Fibroblast of the aortic adventitia (primary cell): ENCODE measurements around the gene FGGY. TPM values are rescaled to one million over a fixed set of nuclear protein-coding genes. Genes with fewer than 3 reads are reported as not detected.
"Not testable (repeated sequence)": the region's sequence is repeated elsewhere in the genome, so short reads cannot be mapped to it uniquely, and the experiment has no call there.

Experiments used
- DNase-seq: peaks from one replicate; pipeline ENCODE4 v3.0.0-alpha.2; 2010; ENCODE audit warnings: low read depth
- H3K4me3 ChIP-seq: 2 replicates; pipeline ENCODE4 v1.5.1; 2011; ENCODE audit warnings: low read depth, mild to moderate bottlenecking, control low read depth, low read length, moderate library complexity
- total RNA-seq: library from RNA; depleted of rRNA; stranded (reverse); fragments of >200 nt; gene quantifications from 2 replicates; pipeline ENCODE4 v1.2.3, GENCODE V29; 2012; ENCODE audit warnings: low replicate concordance
- TF ChIP-seq, protein P1 (sequence below): IDR thresholded peaks from 2 replicates; pipeline ENCODE4 v1.5.1; 2011; ENCODE audit warnings: mild to moderate bottlenecking, low read length, control low read depth, inconsistent platforms; ENCODE audit not compliant: insufficient read depth

Gene FGGY
- total RNA-seq, 1 donor = 17.5 TPM

DNA sequence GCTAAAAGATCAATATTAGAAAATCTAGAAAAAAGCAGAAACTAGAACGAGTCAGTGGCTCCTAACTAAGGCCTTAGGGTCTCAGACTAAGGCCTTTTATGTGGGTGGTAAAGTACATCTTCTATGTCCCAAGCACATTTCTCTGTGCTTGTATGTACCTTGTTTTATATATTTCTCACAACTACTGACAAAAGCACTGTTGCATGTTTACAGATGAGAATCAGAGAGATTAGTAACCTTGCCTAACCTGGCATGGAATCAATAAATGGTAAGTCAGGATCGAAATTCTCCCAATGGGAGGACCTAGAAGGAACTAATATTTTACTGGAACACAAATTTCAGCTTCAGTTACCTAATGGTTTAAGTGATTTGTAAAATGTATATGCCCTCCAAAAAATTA is 160.9 kb downstream of the FGGY start:
- no peak for DNase-seq
- TF ChIP-seq, protein P1, sequence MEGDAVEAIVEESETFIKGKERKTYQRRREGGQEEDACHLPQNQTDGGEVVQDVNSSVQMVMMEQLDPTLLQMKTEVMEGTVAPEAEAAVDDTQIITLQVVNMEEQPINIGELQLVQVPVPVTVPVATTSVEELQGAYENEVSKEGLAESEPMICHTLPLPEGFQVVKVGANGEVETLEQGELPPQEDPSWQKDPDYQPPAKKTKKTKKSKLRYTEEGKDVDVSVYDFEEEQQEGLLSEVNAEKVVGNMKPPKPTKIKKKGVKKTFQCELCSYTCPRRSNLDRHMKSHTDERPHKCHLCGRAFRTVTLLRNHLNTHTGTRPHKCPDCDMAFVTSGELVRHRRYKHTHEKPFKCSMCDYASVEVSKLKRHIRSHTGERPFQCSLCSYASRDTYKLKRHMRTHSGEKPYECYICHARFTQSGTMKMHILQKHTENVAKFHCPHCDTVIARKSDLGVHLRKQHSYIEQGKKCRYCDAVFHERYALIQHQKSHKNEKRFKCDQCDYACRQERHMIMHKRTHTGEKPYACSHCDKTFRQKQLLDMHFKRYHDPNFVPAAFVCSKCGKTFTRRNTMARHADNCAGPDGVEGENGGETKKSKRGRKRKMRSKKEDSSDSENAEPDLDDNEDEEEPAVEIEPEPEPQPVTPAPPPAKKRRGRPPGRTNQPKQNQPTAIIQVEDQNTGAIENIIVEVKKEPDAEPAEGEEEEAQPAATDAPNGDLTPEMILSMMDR = no peak
- no peak overlapping the region for H3K4me3 ChIP-seq

DNA sequence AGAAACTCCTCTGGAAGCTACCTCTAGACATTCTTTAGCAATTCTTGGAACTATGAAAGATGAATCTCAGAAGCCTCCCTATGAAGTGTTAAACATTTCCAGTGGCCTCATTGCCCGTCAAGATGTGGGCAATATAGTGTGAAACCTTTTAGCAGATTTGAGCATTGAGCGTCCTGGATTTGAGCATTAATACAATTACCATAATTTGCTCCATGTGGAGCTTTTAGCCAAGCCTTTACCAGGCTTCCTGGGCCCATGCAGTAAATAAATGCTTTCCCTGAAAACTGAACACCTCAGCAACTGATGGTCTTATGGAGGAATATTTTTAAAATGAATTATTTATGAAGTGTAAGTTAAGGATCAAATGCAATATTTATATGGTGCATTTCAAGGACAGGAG is 162.0 kb downstream of the FGGY start:
- H3K4me3 ChIP-seq = no peak overlapping the region
- DNase-seq = no peak
- TF ChIP-seq, protein P1 = no peak

DNA sequence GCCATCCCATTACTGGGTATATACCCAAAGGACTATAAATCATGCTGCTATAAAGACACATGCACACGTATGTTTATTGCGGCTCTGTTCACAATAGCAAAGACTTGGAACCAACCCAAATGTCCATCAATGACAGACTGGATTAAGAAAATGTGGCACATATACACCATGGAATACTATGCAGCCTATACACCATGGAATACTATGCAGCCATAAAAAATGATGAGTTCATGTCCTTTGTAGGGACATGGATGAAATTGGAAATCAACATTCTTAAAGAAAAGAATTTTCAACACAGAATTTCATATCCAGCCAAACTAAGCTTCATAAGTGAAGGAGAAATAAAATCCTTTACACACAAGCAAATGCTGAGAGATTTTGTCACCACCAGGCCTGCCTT is 166.0 kb downstream of the FGGY start:
- DNase-seq, H3K4me3 ChIP-seq: not testable (repeated sequence)

DNA sequence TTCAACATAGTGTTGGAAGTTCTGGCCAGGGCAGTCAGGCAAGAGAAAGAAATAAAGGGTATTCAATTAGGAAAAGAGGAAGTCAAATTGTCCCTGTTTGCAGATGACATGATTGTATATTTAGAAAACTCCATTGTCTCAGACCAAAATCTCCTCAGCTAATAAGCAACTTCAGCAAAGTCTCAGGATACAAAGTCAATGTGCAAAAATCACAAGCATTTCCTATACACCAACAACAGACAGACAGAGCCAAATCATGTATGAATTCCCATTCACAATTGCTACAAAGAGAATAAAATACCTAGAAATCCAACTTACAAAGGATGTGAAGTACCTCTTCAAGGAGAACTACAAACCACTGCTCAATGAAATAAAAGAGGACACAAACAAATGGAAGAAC is 168.6 kb downstream of the FGGY start:
- not testable (repeated sequence) for H3K4me3 ChIP-seq

DNA sequence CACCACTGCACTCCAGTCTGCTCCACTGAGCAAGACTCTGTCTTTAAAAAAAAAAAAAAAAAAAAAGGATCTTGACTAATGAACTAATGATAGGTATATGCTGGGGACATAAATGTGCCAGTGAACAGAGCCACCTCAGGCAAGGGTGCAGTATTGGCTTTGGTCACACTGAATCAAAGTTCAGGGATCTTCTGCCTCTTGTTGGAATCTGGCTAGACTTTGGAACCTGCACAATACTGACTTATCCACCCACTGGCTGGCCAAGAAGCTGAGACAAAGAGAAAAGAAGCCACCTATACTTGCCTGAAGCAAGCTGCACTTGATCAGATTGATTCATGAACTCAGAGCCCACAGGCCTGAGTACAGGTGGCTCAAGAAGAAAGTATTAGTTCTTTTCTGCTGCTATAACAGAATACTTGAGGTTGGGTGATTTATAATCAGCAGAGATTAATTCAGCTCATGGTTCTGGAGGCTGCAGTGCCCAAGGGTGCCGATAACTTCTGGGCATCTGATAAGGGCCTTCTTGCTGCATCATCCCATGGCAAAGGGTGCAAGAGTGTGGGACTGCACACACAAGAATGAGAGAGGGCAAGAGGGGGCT is 172.0 kb downstream of the FGGY start:
- TF ChIP-seq, protein P1 = no peak
- no peak for DNase-seq
- H3K4me3 ChIP-seq = no peak overlapping the region

More for the DNA sequence above, 168.6 kb downstream of the FGGY start:
- not testable (repeated sequence) for DNase-seq

DNA sequence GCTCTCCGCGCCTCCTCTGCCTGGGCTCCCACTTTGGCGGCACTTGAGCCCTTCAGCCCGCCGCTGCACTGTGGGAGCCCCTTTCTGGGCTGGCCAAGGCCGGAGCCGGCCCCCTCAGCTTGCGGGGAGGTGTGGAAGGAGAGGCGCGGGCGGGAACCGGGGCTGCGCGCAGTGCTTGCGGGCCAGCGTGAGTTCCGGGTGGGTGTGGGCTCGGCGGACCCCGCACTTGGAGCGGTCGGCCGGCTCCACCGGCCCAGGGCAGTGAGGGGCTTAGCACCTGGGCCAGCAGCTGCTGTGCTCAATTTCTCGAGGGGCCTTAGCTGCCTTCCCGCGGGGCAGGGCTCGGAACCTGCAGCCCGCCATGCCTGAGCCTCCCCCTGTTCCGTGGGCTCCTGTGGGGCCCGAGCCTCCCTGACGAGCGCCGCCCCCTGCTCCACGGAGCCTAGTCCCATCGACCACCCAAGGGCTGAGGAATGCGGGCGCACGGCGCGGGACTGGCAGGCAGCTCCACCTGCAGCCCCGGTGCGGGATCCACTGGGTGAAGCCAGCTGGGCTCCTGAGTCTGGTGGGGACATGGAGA is 175.2 kb downstream of the FGGY start:
- not testable (repeated sequence) for H3K4me3 ChIP-seq, DNase-seq

DNA sequence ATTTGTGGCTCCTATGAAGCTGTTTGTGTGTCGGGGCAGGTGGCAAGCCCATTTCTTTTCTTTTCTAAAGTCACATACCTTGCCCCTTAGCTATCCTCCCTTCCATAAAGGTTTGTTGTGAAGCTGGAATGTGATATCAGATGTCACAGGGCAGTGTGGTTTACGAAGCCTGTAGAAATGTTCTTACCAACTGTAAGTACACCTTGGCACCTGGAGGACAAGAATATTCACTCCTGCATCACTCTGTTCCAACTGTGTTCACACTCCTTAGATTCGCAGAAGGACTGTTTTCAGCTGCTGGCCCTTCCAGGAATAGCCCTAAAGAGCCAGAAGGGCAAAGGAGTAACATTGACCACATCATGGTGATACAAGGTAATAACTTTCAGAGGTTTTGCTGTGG is 176.9 kb downstream of the FGGY start:
- DNase-seq = no peak
- TF ChIP-seq, protein P1 = no peak
- no peak overlapping the region for H3K4me3 ChIP-seq

DNA sequence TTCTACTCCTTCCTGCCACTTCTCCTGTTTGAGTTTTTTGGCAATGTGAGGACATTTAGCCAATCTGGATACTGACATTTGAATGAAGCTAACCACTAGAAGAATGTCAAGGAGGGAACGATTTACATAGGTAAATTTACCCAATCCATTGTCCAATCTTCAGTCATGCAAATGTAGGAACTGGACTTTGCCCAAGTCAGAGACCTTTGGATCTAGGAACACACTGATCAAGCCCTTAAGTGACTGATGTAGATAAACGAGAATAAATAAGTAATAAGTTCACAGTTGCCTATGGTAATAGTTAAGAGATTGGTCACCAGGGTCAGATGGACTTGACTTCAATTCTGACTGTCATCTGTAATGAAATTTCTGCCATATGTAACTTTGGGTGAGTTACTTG is 177.6 kb downstream of the FGGY start:
- DNase-seq = no peak

More for the DNA sequence above, 177.6 kb downstream of the FGGY start:
- TF ChIP-seq, protein P1 = no peak
- no peak overlapping the region for H3K4me3 ChIP-seq
